ENCODE measurements around the gene SLC22A7.

DNA sequence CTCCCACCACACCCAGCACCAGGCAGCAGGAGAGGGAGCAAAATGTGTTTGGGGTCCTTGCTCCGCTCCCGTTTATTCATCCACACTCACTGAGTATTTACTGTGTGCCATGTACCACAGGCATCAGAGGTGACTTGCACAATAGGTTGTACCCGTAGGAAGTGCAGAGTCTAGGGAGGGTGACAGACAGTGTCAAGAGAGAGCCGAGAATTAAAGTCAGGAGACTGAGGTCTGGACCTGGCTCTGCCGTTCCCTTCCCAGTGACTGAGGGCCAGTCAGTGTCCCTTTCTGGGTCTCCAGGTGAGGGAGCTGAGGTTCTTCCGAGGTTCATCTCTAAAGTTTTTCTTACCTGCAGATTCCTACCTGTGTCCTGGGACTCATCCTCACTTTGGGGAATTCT lies 32.5 kb upstream of the SLC22A7 start:
- TF ChIP-seq, protein P1, sequence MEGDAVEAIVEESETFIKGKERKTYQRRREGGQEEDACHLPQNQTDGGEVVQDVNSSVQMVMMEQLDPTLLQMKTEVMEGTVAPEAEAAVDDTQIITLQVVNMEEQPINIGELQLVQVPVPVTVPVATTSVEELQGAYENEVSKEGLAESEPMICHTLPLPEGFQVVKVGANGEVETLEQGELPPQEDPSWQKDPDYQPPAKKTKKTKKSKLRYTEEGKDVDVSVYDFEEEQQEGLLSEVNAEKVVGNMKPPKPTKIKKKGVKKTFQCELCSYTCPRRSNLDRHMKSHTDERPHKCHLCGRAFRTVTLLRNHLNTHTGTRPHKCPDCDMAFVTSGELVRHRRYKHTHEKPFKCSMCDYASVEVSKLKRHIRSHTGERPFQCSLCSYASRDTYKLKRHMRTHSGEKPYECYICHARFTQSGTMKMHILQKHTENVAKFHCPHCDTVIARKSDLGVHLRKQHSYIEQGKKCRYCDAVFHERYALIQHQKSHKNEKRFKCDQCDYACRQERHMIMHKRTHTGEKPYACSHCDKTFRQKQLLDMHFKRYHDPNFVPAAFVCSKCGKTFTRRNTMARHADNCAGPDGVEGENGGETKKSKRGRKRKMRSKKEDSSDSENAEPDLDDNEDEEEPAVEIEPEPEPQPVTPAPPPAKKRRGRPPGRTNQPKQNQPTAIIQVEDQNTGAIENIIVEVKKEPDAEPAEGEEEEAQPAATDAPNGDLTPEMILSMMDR (IDR thresholded peaks at IDR 0.05): no peak
- TF ChIP-seq POLR2A (IDR thresholded peaks at IDR 0.05): no peak

Data from testis (tissue), 2 donors.